Hepatocyte (in vitro differentiated cells): Measurements from ENCODE around the gene ATF6. TPM values are rescaled to one million over a fixed set of nuclear protein-coding genes. Genes with fewer than 3 reads are reported as not detected.

Source experiments
- DNase-seq: peaks from one replicate; pipeline ENCODE4 v3.0.0-alpha.2; 2016; ENCODE audit warnings: low spot score
- H2AFZ ChIP-seq: fragments of 200-600 bp; sonication (generic); 2 replicates; pipeline ENCODE4 v1.6.0; 2016; ENCODE audit warnings: antibody characterized with exemption, mild to moderate bottlenecking
- H3K27ac ChIP-seq: fragments of 200-600 bp; sonication (generic); 2 replicates; pipeline ENCODE4 v1.5.1; 2016; ENCODE audit warnings: mild to moderate bottlenecking
- H3K27me3 ChIP-seq: fragments of 200-600 bp; sonication (generic); 2 replicates; pipeline ENCODE4 v1.6.1; 2016
- H3K36me3 ChIP-seq: fragments of 200-600 bp; sonication (generic); replicated peaks from 2 replicates; pipeline ENCODE4 v1.5.1; 2016; ENCODE audit warnings: low read depth; ENCODE audit not compliant: insufficient read depth
- H3K4me1 ChIP-seq: fragments of 200-600 bp; sonication (generic); 2 replicates; pipeline ENCODE4 v1.5.1; 2016; ENCODE audit warnings: mild to moderate bottlenecking, moderate library complexity; ENCODE audit not compliant: insufficient read depth
- H3K4me2 ChIP-seq: fragments of 200-600 bp; sonication (generic); 2 replicates; pipeline ENCODE4 v1.6.0; 2016
- H3K4me3 ChIP-seq: fragments of 200-600 bp; sonication (generic); 2 replicates; pipeline ENCODE4 v1.5.1; 2016; ENCODE audit warnings: mild to moderate bottlenecking
- H3K79me2 ChIP-seq: fragments of 200-600 bp; sonication (generic); 2 replicates; pipeline ENCODE4 v1.6.0; 2017; ENCODE audit warnings: mild to moderate bottlenecking
- H3K9me2 ChIP-seq: fragments of 200-600 bp; sonication (generic); replicated peaks from 2 replicates; pipeline ENCODE4 v1.6.0; 2017; ENCODE audit warnings: mild to moderate bottlenecking; ENCODE audit not compliant: insufficient read depth
- H3K9me3 ChIP-seq: fragments of 200-600 bp; sonication (generic); 2 replicates; pipeline ENCODE4 v1.5.1; 2016; ENCODE audit warnings: low read depth, mild to moderate bottlenecking
- H4K20me1 ChIP-seq: fragments of 200-600 bp; sonication (generic); 2 replicates; pipeline ENCODE4 v1.6.0; 2016; ENCODE audit warnings: mild to moderate bottlenecking; ENCODE audit not compliant: insufficient read depth, poor library complexity, severe bottlenecking
- EZH2 ChIP-seq: fragments of 200-600 bp; sonication (generic); IDR thresholded peaks from 2 replicates; pipeline ENCODE4 v1.6.1; 2016; ENCODE audit warnings: antibody characterized with exemption, mild to moderate bottlenecking, borderline replicate concordance
- EZH2phosphoT487 ChIP-seq: fragments of 200-600 bp; sonication (generic); IDR thresholded peaks from one replicate; pipeline ENCODE4 v1.6.1; 2018; ENCODE audit warnings: antibody characterized with exemption, mild to moderate bottlenecking, low read depth, moderate library complexity; ENCODE audit not compliant: unreplicated experiment, severe bottlenecking
- WGBS: methylation state at CpG from one replicate; pipeline ENCODE4 v1.1.6; 2016; ENCODE audit warnings: low lambda C conversion rate; ENCODE audit errors: missing lambda C conversion rate; 5-methylcytosine and 5-hydroxymethylcytosine counted together
- polyA plus RNA-seq: library from polyadenylated mRNA; unstranded; fragments of >200 nt; fragmentation: Nextera tagmentation; extraction: Ambion mirVana; gene quantifications from 2 replicates; pipeline ENCODE4 v1.2.1, GENCODE V29; 2016
- total RNA-seq: library from RNA; depleted of rRNA; stranded (reverse); fragments of >200 nt; gene quantifications from 2 replicates; pipeline ENCODE4 v1.2.3, GENCODE V29; 2014
- TF ChIP-seq, protein P1 (sequence below): fragments of 200-600 bp; sonication (generic); IDR thresholded peaks from 2 replicates; pipeline ENCODE4 v1.5.1; 2016; ENCODE audit warnings: antibody characterized with exemption, mild to moderate bottlenecking; ENCODE audit not compliant: poor library complexity

The ATF6 gene
- total and polyA plus RNA-seq, 2 experiments from 2014 or later: 15.3 to 29.8 TPM

DNA sequence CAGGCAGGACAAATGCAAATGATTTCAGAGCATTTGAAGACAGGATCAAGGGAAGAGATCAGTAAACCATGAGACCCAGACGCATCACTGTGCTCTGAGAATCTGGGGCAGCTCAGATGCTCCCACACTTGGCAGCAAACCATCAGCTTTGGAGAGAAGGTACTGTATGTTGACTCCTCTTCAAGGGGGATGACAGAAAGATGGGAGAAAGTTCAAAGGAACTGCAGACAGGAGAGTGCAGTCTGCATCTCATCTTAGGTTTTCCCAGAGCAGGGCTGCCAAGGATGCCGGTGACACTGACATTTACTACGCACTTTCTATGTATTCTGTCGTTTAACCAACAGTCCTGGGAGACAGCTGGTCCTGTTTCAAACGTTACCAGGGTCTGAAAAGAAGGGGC lies 221.8 kb downstream of the ATF6 start:
- no peak for TF ChIP-seq EZH2phosphoT487
- TF ChIP-seq, protein P1, sequence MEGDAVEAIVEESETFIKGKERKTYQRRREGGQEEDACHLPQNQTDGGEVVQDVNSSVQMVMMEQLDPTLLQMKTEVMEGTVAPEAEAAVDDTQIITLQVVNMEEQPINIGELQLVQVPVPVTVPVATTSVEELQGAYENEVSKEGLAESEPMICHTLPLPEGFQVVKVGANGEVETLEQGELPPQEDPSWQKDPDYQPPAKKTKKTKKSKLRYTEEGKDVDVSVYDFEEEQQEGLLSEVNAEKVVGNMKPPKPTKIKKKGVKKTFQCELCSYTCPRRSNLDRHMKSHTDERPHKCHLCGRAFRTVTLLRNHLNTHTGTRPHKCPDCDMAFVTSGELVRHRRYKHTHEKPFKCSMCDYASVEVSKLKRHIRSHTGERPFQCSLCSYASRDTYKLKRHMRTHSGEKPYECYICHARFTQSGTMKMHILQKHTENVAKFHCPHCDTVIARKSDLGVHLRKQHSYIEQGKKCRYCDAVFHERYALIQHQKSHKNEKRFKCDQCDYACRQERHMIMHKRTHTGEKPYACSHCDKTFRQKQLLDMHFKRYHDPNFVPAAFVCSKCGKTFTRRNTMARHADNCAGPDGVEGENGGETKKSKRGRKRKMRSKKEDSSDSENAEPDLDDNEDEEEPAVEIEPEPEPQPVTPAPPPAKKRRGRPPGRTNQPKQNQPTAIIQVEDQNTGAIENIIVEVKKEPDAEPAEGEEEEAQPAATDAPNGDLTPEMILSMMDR: no peak
- H3K4me2 ChIP-seq: no peak overlapping the region
- H3K9me2 ChIP-seq: no peaks in the 10 kb centered on the region
- DNase-seq: no peak
- no peaks in the 10 kb centered on the region for H4K20me1 ChIP-seq
- H3K79me2 ChIP-seq: no peaks in the 10 kb centered on the region
- H3K4me3 ChIP-seq: no peak overlapping the region
- H3K36me3 ChIP-seq: no peaks in the 10 kb centered on the region
- H3K27ac ChIP-seq: no peak overlapping the region
- no peaks in the 10 kb centered on the region for H3K4me1 ChIP-seq
- H2AFZ ChIP-seq: no peak overlapping the region
- H3K9me3 ChIP-seq: no peaks in the 10 kb centered on the region
- WGBS: 63% methylated on average over 5 of the region's 5 CpGs
- H3K27me3 ChIP-seq: no peaks in the 10 kb centered on the region

DNA sequence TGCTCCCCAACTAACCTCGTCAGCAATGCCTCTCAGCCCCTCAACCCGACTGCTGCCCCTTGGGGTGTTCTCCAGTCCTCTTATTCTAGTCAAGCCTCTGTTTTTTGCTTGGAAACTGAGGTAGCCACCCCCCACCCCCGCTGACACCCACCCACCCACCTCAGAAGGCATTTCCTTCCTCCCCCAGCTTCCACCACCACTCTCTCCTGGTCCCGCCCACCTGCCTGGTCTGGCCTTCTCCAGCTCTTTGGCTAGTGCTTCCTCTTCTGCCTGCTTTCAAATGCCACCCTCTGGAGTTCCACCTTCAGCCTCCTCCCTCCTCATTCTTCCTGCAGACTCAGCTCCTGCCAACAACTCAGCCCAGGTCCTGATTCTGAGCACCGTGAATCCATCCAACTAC lies 222.3 kb downstream of the ATF6 start:
- Histone ChIP-seq H3K79me2 (no peaks in the 10 kb centered on the region), H2AFZ (no peak overlapping the region), H3K9me3 (no peaks in the 10 kb centered on the region), H4K20me1 (no peaks in the 10 kb centered on the region), H3K36me3 (no peaks in the 10 kb centered on the region), H3K27ac (no peak overlapping the region), H3K4me2 (no peak overlapping the region), H3K4me3 (no peak overlapping the region), H3K4me1 (no peaks in the 10 kb centered on the region), H3K27me3 (no peaks in the 10 kb centered on the region), H3K9me2 (no peaks in the 10 kb centered on the region)
- WGBS: 95% methylated on average over 4 of the region's 5 CpGs
- TF ChIP-seq, protein P1: no peak
- TF ChIP-seq EZH2 (no peak), EZH2phosphoT487 (no peak)
- no peak for DNase-seq

DNA sequence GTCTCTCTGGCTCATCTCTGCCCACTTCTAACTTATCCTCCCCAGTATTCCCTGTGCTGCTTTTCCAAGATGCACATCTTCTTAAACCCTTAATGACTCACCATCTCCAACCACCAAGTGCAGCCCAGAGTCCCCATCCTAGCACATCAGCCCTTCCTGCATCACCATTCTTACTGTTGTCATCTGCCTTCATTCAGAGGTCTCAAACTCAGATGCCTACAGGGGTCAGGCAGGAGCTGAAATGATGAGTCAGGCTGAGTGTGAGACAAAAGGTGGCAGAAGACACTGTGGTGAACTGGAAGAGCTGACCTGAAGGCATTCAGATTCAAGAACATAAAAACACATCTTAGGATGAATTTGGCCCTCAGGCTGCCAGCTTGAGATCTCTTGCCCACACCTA lies 223.0 kb downstream of the ATF6 start:
- H2AFZ ChIP-seq: no peak overlapping the region
- H3K9me2 ChIP-seq: no peaks in the 10 kb centered on the region
- no peaks in the 10 kb centered on the region for H3K79me2 ChIP-seq
- no peak overlapping the region for H3K27ac ChIP-seq
- DNase-seq: no peak
- H3K27me3 ChIP-seq: no peaks in the 10 kb centered on the region
- no peak overlapping the region for H3K4me2 ChIP-seq
- no peaks in the 10 kb centered on the region for H4K20me1 ChIP-seq
- no peaks in the 10 kb centered on the region for H3K4me1 ChIP-seq
- no peak overlapping the region for H3K4me3 ChIP-seq
- no peaks in the 10 kb centered on the region for H3K36me3 ChIP-seq
- no peaks in the 10 kb centered on the region for H3K9me3 ChIP-seq
- TF ChIP-seq EZH2: no peak
- no peak for TF ChIP-seq EZH2phosphoT487
- TF ChIP-seq, protein P1: no peak

DNA sequence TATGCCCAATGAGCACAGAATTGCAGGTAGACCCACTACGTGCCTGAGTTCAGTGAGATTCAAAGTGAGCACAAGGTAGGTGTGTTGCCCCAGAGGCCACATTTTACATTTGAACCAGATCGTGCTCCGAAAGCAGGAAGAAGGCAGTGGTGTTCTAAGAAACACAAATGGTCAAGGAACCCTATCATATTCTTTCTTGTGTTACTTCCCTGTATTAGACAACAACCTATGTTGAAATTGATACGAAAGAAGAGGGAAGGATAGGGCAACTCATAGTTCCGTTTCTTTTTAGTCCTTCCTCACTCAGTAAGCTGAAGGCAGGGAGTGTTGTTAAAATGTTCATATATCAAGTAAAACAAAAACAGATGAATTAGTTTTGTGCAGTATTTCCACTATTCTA lies 223.7 kb downstream of the ATF6 start:
- no peaks in the 10 kb centered on the region for H4K20me1 ChIP-seq
- H2AFZ ChIP-seq: no peak overlapping the region
- H3K27me3 ChIP-seq: no peaks in the 10 kb centered on the region
- H3K4me1 ChIP-seq: no peaks in the 10 kb centered on the region
- H3K36me3 ChIP-seq: no peaks in the 10 kb centered on the region
- TF ChIP-seq, protein P1: no peak
- TF ChIP-seq EZH2 (no peak), EZH2phosphoT487 (no peak)
- 91% methylated on average over 5 of the region's 5 CpGs for WGBS
- no peaks in the 10 kb centered on the region for H3K9me3 ChIP-seq
- DNase-seq: no peak
- H3K4me2 ChIP-seq: no peak overlapping the region
- no peaks in the 10 kb centered on the region for H3K79me2 ChIP-seq
- H3K9me2 ChIP-seq: no peaks in the 10 kb centered on the region
- H3K27ac ChIP-seq: no peak overlapping the region
- no peak overlapping the region for H3K4me3 ChIP-seq
